GM21786 (cell line): ENCODE data around the gene UPP1.

Source experiments
- ATAC-seq: cut with Tn5 transposase; IDR thresholded peaks from one replicate; pipeline ENCODE4 v1.9.1; 2021; ENCODE audit not compliant: unreplicated experiment

UPP1 gene

DNA sequence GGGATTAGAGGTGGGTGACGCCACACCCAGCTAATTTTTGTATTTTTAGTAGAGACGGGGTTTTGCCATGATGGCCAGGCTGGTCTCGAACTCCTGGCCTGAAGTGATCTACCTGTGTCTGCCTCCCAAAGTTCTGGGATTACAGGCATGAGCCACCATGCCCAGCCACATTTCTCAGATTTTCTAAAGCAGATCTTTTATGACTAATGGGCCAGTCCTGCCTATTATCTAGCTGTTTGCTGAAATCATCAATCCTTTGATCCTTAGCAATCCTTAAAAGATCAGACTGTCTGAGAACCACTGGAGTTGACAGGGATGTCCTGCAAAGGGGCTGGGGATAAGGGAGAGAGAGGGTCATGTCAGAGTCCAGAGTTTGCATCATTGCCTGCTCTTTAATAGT, 61.0 kb downstream of the UPP1 start:
- ATAC-seq: no peak

DNA sequence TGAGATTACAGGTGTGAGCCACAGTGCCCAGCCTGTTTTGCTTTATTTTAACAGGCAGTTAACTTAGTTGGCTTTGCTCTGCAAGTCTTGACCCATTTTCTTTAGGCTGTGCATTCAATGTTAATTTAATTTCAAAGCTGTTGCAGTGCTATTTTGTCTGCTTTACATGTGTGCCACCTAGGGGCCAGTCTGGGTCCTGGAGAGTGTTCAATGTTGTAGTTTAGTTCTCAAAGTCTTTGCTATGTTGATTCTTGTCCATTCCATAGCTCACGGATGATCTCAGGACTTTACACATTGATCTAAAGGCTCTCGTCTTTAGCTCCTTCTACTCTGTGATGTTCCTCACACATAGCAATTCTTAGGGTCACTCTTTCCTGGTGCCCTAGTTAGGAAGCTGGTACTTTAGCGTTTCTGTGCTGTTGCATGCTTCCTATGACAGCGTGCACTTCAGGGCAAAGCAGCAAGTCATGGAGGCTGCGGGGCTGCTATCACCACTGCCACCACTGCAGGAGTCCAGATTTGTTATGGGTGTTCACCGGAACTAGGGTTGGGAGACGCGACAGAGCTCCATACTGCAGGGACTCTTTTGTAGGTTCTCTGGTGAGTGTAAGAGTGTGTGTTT, 65.8 kb downstream of the UPP1 start:
- ATAC-seq: peak; percentile 75
